ENCODE measurements around the gene NPIPB2. TPM values are rescaled to one million over a fixed set of nuclear protein-coding genes. Genes with fewer than 3 reads are reported as not detected.
"Not testable (repeated sequence)": the region's sequence is repeated elsewhere in the genome, so short reads cannot be mapped to it uniquely, and the experiment has no call there.

Gene NPIPB2
- total RNA-seq, result 0.44 and 1.8 TPM in 2 replicates

- not testable (repeated sequence) for DNase-seq (ENCODE audit: low read depth in 2 of 2)
Measured at GRCh38 chr16:11941945-11942344, at the start of gene NPIPB2. Gene NPIPB2 (minus strand): TSS chr16:11942045. CDS start chr16:11942045, 0 bp downstream.

- DNase-seq (ENCODE audit: low read depth in 2 of 2), result no peak
Measured at GRCh38 chr16:11990702-11991390, 49.0 kb upstream of the NPIPB2 start.

DNA sequence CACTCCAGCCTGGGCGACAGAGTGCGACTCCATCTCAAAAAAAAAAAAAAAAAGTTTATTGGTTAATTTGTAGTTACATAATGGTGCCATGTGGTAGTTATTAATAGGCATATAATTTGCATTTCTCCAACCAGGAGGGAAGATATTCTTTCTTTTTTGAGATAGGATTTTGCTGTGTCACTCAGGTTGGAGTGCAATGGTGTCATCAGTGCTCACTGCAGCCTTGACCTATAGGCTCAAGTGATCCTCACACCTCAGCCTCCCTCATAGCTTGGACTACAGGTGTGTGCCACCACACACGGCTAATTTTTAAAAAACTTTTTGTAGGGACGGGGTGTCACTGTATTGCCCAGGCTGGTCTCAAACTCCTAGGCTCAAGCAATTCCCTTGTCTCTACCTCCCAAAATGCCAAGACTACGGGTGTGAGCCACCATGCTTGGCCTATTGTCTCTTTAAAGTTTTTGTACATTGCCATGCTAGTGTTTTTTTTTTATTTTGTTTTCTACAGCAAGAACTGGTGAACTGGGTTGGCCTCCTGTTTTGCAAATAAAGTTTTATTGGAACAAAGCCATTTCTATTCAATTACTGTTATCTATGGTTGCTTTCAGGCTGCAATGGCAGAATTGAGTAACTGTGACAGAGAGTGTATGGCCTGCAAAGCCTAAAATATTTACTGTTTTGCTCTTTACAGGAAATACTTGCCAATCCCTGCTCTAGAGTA, 46.6 kb upstream of the NPIPB2 start:
- no peak for DNase-seq (ENCODE audit: low read depth in 2 of 2)

DNA sequence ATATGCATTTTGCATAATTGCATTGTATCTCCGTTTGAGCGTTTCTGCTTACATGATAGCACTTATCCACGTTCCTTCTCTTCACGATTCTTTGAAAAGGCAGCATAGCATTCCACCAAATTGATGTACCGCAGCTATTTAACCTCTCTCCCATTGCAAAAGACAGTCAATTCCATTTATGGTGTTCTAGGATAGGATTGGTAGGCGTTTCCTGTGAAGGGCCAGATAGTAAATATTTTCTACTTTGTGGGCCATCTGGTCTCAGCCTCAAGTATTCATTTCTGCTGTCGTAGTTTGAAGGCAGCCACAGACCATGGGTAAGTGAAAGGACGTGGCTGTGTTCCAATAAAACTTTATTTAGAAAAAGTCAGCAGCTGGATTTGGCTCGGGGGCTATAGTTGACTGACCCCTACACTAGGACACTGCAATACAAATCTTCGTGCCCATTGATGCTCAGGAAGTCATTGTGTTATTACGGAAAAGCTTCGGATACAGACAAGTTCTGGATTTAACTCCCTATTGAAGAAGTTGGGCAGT, 44.7 kb upstream of the NPIPB2 start:
- no peak for DNase-seq (ENCODE audit: low read depth in 2 of 2)

DNA sequence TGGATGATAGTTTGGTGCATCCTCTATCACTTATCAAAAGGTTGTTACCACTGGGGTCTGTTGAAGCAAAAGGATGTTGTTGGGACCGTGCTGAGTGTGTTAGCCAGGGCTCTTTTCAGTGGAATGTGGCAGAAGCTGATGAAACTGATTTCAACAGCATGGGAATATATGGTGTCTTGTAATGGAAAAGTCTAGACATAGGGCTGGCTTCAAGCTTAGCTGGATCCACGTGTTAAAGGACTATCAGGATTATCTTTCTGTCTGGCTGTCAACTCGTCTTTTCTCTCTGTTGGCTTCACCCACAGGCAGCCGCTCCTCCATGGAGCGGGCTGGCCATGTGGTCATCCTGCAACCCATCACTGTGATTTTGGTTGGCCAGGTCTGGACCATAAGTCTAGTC, 43.4 kb upstream of the NPIPB2 start:
- no peak for DNase-seq (ENCODE audit: low read depth in 2 of 2)

GRCh38 chr16:11980136-11980844, 38.4 kb upstream of the NPIPB2 start:
- no peak for DNase-seq (ENCODE audit: low read depth in 2 of 2)

DNA sequence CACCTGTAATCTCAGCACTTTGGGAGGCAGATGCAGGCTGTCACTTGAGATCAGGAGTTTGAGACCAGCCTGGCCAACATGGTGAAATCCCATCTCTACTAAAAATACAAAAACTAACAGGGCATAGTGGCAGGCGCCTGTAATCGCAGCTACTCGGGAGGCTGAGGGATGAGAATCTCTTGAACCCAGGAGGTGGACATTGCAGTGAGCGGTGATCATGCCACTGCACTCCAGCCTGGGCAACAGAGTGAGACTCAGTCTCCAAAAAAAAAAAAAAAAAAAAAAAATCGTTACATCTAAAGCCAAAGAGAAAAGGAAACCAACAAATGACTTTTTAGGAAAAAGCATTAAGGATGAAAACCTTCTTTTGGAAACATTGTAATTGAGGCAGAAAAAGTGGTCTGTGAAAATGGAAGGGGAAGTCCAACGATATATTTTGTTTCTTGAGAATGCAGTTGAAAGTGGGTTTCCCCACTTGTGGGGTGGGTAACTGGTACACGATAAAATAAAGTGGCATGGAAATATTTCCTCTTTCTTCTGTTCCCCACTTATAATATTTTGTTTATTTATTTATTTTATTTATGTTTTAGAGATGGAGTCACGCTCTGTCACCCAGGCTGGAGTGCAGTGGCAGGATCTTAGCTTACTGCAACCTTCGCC, 37.3 kb upstream of the NPIPB2 start:
- DNase-seq (ENCODE audit: low read depth in 2 of 2), result no peak

DNA sequence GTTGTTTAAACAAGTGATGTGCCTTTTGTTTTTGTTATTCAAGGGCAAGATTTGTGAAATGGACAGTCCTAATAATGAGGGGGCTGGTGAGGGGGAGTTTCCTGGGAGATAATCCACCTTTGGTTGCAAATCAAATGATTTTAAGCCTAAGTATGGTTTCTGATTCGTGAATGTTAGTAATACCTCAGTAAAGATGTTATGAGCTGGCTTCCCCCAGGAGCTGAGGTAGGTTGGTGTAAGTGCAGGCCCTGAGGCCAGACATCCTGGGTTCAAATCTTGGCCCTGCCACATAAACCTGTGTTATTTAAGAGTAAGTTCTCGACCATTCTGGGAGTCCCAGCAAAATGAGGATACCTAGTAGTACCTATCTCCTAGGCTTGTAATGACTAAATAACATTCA, 36.2 kb upstream of the NPIPB2 start:
- DNase-seq (ENCODE audit: low read depth in 2 of 2), result no peak

GRCh38 chr16:11977376-11978041, 35.7 kb upstream of the NPIPB2 start:
- peak in 1 of 2 donors; percentile 57 for DNase-seq (ENCODE audit: low read depth in 2 of 2)

- DNase-seq (ENCODE audit: low read depth in 2 of 2), result peak in 1 of 2 donors; percentile 4
Measured at GRCh38 chr16:11976850-11977375, 35.1 kb upstream of the NPIPB2 start.

- no peak for DNase-seq (ENCODE audit: low read depth in 2 of 2)
Measured at GRCh38 chr16:11973070-11973469, 31.2 kb upstream of the NPIPB2 start.

DNA sequence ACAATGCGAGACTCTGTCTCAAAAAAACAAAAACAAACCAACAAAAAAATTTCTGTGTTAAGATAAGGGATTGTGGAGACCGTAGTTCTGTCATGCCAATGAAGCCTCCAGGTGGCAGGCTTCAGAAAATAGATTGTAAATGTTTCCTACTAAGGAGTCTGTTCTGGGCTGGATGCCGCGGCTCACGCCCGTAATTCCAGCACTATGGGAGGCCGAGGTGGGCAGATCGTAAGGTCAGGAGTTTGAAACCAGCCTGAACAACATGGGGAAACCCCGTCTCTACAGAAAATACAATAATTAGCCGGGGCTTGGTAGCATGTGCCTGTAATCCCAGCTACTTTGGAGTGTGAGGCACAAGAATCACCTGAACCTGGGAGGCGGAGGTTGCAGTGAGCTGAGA, 30.3 kb upstream of the NPIPB2 start:
- DNase-seq (ENCODE audit: low read depth in 2 of 2), result peak in 1 of 2 donors; percentile 52

GRCh38 chr16:11970292-11970691, 28.4 kb upstream of the NPIPB2 start:
- DNase-seq (ENCODE audit: low read depth in 2 of 2), result not testable (repeated sequence)

- no peak for DNase-seq (ENCODE audit: low read depth in 2 of 2)
Measured at GRCh38 chr16:11968577-11968976, 26.7 kb upstream of the NPIPB2 start.

- DNase-seq (ENCODE audit: low read depth in 2 of 2), result no peak
Measured at GRCh38 chr16:11967195-11967911, 25.5 kb upstream of the NPIPB2 start.

- no peak for DNase-seq (ENCODE audit: low read depth in 2 of 2)
Measured at GRCh38 chr16:11966173-11966572, 24.3 kb upstream of the NPIPB2 start.

DNA sequence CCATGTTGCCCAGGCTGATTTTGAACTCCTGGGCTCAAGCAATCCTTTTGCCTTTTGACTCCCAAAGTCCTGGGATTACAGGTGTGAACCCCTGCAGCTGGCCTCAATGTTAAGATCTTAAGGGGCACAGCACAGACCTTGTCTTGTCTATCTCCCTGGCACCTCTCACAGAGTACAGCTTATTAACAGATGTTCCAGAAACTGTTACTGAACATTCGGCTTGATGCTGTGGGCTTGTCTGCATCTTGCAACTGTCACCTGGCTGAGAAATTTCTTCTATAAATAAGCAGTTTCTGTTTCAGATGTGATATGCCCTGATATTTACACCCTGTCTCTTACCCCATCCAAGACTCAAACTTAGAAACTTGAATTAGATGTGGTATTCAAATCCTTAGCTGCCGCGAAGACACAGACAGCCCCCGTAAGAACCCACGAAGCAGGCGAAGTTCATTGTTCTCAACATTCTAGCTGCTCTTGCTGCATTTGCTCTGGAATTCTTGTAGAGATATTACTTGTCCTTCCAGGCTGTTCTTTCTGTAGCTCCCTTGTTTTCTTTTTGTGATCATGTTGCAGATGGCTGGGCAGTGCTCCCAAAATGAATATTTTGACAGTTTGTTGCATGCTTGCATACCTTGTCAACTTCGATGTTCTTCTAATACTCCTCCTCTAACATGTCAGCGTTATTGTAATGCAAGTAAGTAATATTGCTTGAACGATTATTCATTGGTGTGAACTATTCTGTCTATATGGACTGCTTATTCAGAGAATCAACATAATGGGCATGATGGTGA, 23.1 kb upstream of the NPIPB2 start, which contains the start of gene TNFRSF17:
TSS of gene TNFRSF17 (plus strand) at position 450 of the 791 bp plus-strand sequence. CDS start at position 565, 115 bp downstream.
- no peak for DNase-seq (ENCODE audit: low read depth in 2 of 2)

- DNase-seq (ENCODE audit: low read depth in 2 of 2), result no peak
Measured at GRCh38 chr16:11963706-11964105, 21.9 kb upstream of the NPIPB2 start.

DNA sequence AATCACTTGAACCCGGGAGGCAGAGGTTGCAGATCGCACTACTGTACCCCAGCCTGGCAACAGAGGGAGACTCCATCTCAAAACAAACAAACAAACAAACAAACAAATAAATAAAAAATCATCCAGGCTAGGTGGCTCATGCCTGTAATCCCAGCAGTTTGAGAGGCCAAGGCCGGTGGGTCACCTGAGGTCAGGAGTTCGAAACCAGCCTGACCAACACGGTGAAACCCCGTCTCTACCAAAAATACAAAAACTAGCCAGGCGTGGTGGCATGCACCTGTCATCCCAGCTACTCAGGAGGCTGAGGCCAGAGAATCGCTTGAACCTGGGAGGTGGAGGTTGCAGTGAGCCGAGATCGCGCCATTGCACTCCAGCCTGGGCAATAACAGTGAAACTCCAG, 21.1 kb upstream of the NPIPB2 start:
- DNase-seq (ENCODE audit: low read depth in 2 of 2), result not testable (repeated sequence)

Measured in lung microvascular endothelial cell (primary cell).